HL-60 (cell line): ENCODE data around the gene SLC22A31.

Source experiments
- DNase-seq, 2 experiments: peaks; one replicate each; pipeline ENCODE4 v3.0.0-alpha.2; 2010 to 2020; ENCODE audit warnings: low read depth in 1 of 2, low spot score in 1 of 2
- H3K27ac ChIP-seq: fragments of 250-450 bp; sonication (Bioruptor Pico); replicated peaks from 2 replicates; pipeline ENCODE4 v1.5.1; 2020; ENCODE audit warnings: mild to moderate bottlenecking, moderate library complexity
- H3K27me3 ChIP-seq: fragments of 250-450 bp; sonication (Bioruptor Pico); 2 replicates; pipeline ENCODE4 v1.5.1; 2021; ENCODE audit warnings: mild to moderate bottlenecking, moderate library complexity; ENCODE audit not compliant: insufficient read depth, poor library complexity, severe bottlenecking
- H3K4me3 ChIP-seq: replicated peaks from 2 replicates; pipeline ENCODE4 v1.5.1; 2011; ENCODE audit warnings: mild to moderate bottlenecking, control low read depth, low read length; ENCODE audit not compliant: insufficient read depth
- GABPA ChIP-seq: IDR thresholded peaks from 2 replicates; pipeline ENCODE4 v1.6.1; 2012; ENCODE audit warnings: low read depth
- POLR2AphosphoS5 ChIP-seq: IDR thresholded peaks from 2 replicates; pipeline ENCODE4 v1.6.1; 2012; ENCODE audit warnings: low read depth
- SPI1 ChIP-seq: IDR thresholded peaks from 2 replicates; pipeline ENCODE4 v1.6.1; 2012; ENCODE audit warnings: low read depth, mild to moderate bottlenecking, borderline replicate concordance
- TF ChIP-seq, protein P1 (sequence below): IDR thresholded peaks from 2 replicates; pipeline ENCODE4 v1.6.1; 2012; ENCODE audit warnings: low read depth; ENCODE audit not compliant: insufficient replicate concordance
- TF ChIP-seq, protein P2 (sequence below): IDR thresholded peaks from one replicate; pipeline ENCODE4 v1.5.1; 2011; ENCODE audit warnings: low read length, control low read depth, inconsistent platforms; ENCODE audit not compliant: insufficient read depth

The SLC22A31 gene

DNA sequence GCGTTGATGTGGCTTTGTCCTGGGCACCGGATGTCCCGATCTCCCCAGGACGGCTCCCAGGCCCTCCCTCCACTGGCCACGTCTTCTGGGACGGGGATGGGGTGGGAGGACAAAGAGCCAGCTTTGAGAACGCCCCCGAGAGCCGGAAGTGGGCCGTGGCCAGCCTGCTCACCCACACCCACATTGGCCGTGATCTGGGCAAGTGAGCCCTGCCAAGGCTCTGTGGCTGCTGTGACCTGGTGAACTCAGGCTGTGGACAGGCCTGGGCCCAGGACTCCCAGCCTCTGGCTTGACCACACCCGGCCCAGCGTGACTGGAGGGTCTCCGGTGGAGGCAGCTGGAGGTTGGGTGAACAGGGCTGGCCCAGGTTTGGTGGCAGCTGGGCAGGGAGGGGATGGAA, 25.5 kb downstream of the SLC22A31 start:
- Histone ChIP-seq H3K4me3 (no peak overlapping the region), H3K27ac (no peak overlapping the region), H3K27me3 (no peaks in the 10 kb centered on the region)
- DNase-seq = no peak
- TF ChIP-seq, protein P1, sequence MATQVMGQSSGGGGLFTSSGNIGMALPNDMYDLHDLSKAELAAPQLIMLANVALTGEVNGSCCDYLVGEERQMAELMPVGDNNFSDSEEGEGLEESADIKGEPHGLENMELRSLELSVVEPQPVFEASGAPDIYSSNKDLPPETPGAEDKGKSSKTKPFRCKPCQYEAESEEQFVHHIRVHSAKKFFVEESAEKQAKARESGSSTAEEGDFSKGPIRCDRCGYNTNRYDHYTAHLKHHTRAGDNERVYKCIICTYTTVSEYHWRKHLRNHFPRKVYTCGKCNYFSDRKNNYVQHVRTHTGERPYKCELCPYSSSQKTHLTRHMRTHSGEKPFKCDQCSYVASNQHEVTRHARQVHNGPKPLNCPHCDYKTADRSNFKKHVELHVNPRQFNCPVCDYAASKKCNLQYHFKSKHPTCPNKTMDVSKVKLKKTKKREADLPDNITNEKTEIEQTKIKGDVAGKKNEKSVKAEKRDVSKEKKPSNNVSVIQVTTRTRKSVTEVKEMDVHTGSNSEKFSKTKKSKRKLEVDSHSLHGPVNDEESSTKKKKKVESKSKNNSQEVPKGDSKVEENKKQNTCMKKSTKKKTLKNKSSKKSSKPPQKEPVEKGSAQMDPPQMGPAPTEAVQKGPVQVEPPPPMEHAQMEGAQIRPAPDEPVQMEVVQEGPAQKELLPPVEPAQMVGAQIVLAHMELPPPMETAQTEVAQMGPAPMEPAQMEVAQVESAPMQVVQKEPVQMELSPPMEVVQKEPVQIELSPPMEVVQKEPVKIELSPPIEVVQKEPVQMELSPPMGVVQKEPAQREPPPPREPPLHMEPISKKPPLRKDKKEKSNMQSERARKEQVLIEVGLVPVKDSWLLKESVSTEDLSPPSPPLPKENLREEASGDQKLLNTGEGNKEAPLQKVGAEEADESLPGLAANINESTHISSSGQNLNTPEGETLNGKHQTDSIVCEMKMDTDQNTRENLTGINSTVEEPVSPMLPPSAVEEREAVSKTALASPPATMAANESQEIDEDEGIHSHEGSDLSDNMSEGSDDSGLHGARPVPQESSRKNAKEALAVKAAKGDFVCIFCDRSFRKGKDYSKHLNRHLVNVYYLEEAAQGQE = no peak
- TF ChIP-seq POLR2AphosphoS5 = no peak
- no peak for TF ChIP-seq SPI1
- no peak for TF ChIP-seq GABPA
- TF ChIP-seq, protein P2, sequence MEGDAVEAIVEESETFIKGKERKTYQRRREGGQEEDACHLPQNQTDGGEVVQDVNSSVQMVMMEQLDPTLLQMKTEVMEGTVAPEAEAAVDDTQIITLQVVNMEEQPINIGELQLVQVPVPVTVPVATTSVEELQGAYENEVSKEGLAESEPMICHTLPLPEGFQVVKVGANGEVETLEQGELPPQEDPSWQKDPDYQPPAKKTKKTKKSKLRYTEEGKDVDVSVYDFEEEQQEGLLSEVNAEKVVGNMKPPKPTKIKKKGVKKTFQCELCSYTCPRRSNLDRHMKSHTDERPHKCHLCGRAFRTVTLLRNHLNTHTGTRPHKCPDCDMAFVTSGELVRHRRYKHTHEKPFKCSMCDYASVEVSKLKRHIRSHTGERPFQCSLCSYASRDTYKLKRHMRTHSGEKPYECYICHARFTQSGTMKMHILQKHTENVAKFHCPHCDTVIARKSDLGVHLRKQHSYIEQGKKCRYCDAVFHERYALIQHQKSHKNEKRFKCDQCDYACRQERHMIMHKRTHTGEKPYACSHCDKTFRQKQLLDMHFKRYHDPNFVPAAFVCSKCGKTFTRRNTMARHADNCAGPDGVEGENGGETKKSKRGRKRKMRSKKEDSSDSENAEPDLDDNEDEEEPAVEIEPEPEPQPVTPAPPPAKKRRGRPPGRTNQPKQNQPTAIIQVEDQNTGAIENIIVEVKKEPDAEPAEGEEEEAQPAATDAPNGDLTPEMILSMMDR = no peak

DNA sequence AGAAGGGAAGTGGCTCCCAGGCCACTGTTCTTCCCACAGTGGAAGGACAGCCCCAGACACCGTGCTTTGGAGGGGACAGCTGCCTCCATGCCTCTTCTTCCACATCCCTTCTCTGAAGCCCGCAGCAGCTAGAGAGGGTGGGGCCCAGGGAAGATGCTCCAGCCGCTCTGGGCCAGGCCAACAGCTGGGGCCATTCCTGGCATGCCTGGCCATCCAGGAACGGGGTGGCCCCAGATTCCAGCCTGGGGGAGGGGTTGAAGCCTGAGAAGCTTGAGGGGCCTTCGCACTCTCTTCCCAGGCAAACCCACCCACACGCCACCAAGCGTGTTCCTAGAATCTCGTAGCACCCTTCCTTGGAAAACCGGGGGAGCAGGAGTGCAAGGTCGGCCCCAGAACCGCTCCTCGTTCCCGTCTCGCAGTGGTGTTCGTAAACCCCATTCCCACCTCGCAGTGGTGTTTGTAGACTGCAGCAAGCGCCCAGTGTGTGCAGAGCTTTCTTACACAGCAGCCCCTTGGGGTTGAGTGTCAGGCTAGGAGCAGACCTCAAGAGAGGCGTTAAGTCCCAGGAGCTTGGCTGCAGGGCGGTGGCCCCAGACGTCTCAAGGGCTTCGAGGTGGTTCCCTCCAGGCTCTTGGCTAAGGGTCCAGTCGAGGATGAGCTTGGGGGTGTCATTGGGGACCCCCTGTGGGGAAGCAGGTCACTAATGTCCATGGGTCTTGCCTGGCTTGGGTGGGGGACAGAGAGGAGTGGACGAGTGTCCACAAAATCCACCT, 26.1 kb downstream of the SLC22A31 start:
- Histone ChIP-seq H3K27ac (no peak overlapping the region), H3K4me3 (no peak overlapping the region), H3K27me3 (no peaks in the 10 kb centered on the region)
- no peak for DNase-seq
- TF ChIP-seq, protein P1 = no peak
- TF ChIP-seq POLR2AphosphoS5 (no peak), SPI1 (no peak), GABPA (no peak)
- TF ChIP-seq, protein P2 = no peak

DNA sequence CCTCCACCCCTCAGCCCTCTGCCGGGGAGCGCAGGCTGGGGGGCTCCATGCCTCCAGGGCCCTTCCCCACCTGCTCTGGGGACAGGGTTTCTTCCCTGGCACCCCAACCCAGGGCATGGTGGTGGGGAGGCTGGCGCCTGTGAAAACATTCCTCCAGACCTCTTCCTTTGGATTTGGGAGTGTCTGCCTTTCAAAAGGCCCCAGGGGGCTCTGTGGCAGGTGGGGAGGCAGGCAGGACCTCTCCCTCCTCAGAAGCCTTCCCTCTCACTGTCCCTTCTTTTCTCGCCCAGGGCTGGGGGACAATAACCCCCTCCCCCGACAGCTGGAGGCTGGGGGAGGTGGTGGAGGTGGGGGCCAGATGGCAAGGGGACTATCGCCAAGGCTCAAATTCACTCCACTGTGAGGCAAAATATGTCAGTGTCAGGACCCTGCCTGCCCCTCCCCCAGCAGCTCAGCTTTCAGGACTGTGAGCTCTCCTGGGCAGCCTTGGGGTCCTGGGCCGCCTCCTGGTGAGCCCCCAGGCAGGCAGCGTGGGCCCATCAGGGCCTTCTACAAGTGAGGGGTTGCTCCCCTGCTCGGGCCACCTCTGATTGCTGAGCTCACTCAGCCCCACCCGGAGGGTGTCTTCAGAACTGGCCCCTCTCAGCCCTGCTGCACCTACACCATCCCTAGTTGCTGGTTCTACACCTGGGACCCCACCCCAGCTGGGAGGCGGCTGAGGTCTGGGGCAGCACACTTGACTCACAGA, 27.0 kb downstream of the SLC22A31 start:
- no peaks in the 10 kb centered on the region for H3K27me3 ChIP-seq
- H3K4me3 ChIP-seq = no peak overlapping the region
- TF ChIP-seq, protein P2 = no peak
- TF ChIP-seq GABPA (no peak), POLR2AphosphoS5 (no peak), SPI1 (no peak)
- TF ChIP-seq, protein P1 = no peak

More for the DNA sequence above, 27.0 kb downstream of the SLC22A31 start:
- no peak for DNase-seq
- H3K27ac ChIP-seq = no peak overlapping the region
